ENCODE data around the gene KRT222. TPM values are rescaled to one million over a fixed set of nuclear protein-coding genes. Genes with fewer than 3 reads are reported as not detected.
A peak's percentile ranks its signal among the peaks of the same experiment; 100 is the strongest.

Gene KRT222
- total RNA-seq, 1 donor from 2014 or later: 0.26 TPM

DNA sequence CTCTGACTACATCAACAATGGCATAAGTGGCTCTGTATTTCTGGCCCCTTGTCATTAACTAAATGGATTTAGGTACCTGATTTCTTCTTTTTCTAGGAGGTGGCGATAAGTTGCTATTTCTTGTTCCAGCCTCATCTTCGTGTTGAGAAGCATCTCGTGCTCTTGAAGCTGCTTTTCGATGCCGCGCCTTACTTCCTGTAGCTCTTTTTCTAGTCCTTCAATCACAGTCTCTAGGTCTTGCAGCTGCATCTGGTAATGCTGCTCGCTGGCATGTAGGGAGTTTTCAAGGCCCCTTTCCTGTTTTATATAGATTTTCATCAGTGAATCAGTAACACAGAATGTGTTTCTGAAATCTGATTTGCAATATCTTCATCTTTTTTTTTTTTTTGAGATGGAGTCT lies 5.1 kb downstream of the KRT222 start:
- DNase-seq (ENCODE audit: low spot score): no peak

DNA sequence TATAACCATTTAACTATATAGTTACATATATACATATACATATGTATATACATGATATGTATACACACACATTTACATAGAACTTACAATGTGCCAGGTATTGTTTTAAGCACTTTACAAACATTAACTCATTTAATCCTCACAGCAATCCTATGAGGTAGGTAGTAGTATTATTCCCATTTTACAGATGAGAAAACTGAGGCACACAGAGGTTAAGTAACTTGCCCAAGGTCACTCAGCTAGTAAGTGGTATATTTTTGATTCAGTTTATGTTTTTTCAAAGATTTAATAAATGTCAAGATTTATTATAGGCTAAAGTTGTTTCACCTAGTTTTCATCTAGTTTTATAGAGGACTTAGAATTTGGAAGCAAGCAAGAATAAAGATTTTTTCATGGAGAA lies 6.6 kb downstream of the KRT222 start:
- DNase-seq (ENCODE audit: low spot score): no peak

DNA sequence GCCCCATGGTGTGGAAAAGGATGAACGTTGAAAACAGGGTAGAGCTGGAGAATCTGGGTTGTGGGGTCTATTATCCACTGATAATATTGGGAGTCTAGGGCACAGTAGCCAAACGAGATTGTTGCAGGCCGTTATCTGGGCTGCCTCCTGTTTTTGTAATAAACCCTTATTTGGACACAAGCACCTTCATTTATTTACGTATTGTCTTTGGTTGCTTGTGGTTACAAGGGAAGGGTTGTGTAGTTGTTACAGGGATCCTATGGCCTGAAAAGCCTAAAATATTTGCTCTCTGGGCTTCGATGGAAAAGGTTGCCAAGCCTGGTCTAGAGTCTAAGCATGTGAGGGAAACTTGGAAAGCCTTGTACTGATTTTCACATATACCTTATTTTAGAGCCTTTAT lies 13.0 kb downstream of the KRT222 start:
- no peak for DNase-seq (ENCODE audit: low spot score)

DNA sequence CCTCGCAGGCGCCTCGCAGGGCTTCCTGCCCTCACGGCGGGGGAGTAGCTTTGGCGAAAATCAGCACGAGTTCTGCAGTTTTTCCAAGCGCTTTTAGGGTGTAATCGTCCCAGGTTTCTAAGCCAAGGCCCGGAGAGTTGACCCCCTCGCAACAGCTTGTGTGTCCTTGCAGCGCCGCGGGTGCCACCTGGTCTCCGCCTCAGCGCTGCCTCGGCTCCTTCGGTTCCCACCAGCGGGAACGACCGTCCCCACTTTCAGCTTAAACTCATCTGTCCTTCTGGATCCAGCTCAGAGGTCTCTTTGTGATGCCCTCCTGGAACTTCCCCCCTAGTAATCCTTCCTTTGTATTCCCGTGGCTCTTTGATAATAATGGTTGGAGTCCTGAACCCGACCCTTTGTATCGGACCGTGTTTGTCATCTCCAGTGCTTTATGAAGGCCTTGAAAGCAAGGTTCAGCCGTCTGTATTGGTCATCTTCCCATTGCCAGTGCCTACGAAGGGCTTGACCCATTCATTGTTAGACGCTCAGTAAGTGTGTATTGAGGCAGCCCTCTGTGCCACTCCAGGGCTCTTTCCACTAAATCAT lies 16.5 kb downstream of the KRT222 start:
- no peak for DNase-seq (ENCODE audit: low spot score)

DNA sequence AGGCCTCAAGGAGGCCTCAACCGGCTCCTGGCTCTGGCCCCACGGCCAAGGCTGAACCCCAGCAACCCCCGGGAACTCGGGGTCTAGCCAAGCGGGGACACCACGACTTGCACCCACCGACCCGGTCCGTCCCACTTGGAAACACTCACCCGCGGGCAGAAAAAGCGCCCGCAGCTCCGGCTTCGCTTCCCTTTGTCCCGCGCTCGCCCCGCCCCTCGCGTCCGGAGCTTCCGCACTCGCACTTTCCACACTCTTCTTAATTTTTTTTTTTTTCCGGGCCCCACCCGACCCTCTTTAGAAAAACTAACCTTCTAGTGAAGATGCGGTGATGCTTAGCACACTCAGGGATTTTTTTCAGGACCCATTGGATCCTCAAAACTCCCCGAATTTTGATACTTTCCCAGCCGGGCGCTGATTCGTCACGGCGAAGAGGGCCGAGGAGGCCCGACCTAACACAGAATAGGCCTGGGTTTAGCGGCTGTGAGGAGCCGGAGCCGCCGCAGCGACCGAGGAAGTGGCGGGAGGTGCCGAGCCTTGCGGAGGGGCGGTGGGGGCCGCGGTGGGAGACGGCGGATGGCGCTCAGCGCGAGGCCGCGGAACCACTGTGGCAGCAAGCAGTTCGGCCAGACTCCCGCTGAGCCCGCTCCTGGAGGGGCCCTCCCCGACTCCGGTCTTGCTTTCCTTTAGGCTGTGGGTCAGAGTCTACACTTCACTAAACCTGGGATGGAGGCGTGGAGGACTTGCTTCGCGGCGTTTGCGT lies 17.2 kb downstream of the KRT222 start, which contains the start of gene SMARCE1:
TSS of gene SMARCE1 (minus strand) at position 195 of the 760 bp plus-strand sequence. CDS start 2,016 bp downstream, outside the sequence.
- DNase-seq (ENCODE audit: low spot score): peak; percentile 91

DNA sequence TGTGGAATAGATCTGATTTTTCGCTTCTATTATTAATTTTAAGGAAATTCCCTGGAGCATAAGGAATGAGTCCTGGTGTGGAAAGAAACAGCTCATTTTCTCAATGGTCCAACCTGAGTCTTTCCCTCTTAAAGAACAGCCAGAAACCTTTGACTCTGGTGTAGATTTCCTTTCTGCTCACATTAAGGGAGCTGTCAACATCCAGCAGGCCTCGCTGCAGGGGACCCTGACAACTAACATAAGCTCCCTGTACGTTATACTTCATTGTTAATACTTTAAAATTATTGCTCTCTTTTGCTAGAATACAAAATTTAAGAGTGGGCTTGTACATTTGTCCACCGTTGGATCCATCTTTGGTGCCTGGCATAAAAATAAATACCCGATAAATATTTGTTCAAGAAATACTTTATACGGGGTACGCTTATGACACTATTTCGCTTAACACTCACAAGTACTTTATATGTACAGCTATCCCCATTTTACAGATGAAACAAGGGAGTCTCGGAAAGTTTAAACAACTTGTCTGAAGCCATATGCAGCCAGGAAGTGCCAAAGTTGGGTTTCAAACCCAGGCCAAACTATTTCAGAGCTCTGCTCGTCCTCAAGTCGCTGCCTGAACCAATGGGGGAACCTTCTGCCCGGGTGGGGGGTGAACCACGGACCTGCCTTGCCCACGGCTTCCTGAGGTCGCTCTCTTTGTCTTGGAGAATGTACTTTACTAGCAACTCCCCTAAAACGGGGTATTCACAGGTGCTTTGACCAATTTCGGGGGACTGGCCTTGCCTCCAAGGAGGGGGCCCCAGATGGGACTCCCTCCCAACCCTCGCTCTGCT lies 18.0 kb downstream of the KRT222 start:
- DNase-seq (ENCODE audit: low spot score): no peak

DNA sequence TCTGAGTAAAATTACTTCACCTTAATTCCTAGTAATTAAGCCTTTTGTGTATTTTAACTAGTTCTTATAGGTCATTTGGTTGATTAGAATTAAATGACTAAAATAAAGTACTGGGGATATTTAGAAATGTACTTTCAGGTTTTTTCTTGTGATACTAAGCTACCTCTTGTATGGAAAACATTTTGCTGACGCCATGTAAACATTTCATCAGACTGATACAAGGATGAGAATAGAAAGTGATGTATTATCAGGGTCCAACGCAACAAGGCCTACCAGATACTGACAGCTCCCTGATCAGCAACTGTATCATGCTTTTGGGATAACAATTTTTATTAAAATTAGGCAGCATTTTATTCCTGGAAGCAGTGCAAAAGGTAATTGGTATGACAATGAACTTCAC lies 19.0 kb downstream of the KRT222 start:
- DNase-seq (ENCODE audit: low spot score): no peak

DNA sequence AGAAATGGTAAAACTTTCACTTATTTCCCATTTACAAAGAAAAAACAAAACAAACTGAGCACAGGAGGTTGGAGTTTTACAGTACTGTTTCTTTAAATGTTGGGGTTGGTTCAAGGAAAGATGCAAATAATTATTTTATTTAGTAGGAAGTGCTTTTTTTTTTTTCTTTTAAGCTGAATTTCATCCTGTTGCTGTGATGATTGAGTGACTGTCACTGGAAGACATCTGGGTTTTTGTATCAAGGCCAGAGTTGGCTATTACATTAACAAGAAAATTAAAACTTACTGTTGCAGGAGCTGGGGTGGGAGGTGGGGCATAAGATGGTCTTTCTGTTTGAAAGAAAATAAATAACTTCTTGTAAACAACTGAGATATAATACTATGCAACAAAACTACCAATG lies 19.7 kb downstream of the KRT222 start:
- no peak for DNase-seq (ENCODE audit: low spot score)

DNA sequence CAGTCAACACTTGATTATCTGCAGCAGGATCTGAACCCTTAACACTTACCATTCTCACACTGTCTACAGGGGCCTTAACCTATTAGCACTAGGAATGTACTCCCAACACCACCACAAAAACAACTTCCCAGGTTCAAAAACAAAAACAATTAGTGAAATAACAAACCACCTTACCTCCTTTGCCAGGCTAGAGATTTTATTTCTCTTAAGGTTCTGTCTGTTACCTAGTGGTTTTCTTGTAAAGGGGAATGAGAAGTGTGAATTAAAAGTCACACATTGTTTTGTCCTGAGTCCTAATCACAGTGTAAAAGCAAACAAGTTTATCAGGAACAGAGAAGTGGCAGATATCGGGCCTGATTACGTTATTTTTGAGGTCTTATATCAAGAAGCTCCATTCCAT lies 27.0 kb downstream of the KRT222 start:
- DNase-seq (ENCODE audit: low spot score): no peak

DNA sequence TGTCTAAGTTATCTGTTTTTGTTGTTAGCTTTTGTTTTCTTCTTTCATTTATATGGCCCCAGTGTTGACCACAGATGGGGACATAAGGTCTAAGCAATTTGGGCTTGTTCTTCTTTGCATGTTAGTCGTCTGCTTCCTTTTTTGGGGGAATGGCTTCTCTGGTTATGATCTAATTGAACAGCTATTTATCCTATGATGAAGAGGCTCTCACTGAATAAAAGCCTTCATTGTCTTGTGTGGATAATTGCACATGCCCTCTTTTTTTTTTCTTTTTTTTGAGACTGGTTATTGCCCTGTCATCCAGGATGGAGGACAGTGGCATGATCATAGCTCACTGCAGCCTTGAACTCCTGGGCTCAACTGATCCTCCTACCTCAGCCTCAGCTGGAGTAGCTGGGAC lies 31.1 kb downstream of the KRT222 start:
- no peak for DNase-seq (ENCODE audit: low spot score)

DNA sequence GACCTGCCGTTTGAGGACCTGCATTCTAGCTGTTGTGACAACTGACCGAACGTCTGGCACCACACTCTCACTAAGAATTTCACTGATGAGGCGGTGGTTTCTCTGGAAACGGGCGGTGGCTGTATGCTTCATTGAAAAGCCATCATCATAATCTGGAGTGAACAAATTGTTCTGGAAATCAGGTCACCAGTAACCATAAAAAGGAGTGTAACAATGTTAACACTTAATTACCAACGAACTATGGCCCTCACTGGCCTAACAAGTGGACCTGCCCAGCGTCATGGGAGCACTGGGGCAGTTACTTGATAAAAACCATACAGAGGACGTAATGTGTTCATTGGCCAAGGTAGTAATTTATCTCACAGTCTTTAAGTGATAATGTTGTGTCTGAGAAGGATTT lies 32.8 kb downstream of the KRT222 start:
- no peak for DNase-seq (ENCODE audit: low spot score)

DNA sequence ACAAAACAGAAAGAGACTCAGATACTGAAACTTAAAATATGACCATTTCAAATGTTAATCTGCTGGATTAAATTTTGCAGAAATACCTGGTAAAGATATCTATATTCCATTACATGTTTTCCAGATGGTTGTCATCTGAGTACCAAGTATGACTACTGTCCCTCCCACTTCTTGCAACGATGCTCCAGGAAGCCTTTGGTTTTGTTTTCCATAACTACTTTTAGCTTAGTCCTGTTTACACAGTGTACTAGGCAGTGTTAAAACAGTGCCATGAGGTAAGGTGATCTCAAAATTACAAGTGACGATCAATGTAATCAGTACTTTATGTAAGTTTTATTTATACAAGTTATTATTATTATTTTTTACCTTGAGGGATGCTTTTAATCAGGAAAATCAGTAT lies 35.1 kb downstream of the KRT222 start:
- no peak for DNase-seq (ENCODE audit: low spot score)

DNA sequence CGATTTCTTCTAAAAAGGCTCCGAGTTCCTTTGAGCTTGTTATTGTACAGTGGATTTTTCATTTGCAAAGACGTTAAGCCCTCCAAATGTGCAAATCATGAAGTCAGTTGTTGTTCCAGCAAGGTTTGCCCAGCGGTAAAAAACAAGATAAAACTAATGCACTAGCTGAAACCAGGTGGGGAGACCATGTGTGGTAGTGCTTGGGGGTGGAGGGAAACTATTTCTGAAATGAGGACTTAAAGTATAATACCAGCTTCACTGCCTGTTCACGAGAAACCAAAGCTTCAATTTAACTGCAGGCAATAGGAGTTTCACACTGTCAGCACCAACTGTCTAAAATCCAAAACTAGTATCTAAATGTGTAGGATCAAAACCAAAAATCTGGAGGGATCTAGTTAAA lies 39.7 kb downstream of the KRT222 start:
- no peak for DNase-seq (ENCODE audit: low spot score)

DNA sequence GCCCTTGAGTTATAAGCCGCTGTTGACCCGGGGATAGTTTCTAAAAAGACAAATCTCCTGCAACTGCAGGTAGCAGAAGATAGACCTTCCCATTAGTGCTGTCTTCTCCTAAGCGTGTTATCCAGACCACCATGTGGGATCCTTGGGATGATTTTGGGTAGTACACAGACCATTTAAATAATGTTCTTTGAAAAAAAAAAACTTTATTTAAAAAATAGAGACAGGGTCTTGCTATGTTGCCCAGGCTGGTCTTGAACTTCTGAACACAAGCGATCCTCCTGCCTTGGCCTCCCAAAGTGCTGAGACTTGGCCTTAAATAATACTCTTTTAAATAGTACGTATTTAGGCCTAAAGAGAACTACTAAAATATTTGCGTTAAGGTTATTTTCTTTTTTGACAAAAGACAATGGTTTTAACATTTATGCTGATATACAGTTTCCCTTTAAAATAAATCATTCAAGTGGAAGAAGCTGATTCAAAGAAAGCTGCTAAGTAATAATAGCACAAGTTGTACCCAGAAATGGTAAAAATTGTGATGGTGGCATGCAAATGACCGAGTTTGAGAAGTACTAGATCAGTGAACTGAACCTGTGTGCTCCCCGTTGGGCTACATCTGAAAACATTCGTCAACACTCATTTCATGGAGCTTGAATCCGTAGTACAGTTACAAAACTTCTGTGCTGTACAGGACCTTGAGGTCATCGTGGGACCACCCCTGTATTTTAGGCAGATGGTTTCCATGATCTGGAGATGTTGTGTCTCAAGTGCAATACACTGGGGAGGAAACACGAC lies 41.4 kb downstream of the KRT222 start:
- DNase-seq (ENCODE audit: low spot score): no peak

DNA sequence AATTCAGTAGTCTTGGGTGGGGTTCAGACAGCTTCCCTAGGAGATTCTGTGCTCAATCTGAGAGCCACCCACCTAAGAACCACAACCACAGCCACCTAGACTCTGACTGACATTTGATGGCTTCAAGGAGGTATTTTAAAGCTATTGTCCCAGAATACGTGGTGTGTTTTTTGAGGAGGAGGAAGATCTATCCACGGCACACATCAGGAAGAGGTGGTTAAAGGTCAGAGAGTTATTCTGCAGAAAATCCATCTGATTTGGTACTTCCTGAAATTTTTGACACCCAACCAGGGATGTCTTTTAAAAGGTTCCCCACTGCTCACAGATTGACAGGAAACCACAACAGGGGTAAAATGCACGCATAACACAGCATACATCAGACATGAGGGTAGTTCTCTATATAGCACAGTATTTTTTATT lies 42.5 kb downstream of the KRT222 start:
- DNase-seq (ENCODE audit: low spot score): no peak

DNA sequence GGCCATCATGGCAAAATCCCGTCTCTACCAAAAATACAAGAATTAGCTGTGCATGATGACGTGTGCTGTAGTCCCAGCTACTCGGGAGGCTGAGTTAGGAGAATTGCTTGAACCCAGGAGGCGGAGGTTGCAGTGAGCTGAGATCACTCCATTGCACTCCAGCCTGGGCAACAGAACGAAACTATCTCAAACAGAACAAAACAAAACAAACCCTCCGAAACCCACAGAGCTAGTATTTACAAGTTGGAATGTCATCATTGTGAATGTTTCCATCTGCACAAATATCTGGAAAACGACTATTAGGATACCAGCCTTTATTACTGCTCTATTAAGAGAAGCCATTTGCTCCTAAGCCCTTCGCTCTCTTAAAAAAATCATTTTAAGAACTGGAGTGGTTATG lies 43.4 kb downstream of the KRT222 start:
- DNase-seq (ENCODE audit: low spot score): no peak

DNA sequence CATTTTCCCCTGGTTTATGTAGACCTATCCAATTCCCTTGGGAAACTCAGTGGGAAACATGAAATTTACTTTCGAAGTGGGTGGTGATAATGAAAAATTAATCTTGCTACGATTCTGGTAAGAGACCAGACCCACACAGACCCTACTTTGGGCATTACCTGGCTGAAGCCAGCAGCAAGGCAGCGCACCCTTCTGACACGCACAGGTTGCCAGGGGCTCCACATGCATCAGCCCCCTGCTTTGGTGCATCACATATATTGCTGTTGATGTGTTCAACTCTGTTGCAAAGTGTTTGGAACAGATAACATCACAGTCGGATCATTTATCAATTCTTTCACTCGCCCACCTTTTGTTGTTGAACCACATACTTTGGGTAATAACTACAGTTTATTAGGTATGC lies 44.0 kb downstream of the KRT222 start:
- DNase-seq (ENCODE audit: low spot score): no peak

DNA sequence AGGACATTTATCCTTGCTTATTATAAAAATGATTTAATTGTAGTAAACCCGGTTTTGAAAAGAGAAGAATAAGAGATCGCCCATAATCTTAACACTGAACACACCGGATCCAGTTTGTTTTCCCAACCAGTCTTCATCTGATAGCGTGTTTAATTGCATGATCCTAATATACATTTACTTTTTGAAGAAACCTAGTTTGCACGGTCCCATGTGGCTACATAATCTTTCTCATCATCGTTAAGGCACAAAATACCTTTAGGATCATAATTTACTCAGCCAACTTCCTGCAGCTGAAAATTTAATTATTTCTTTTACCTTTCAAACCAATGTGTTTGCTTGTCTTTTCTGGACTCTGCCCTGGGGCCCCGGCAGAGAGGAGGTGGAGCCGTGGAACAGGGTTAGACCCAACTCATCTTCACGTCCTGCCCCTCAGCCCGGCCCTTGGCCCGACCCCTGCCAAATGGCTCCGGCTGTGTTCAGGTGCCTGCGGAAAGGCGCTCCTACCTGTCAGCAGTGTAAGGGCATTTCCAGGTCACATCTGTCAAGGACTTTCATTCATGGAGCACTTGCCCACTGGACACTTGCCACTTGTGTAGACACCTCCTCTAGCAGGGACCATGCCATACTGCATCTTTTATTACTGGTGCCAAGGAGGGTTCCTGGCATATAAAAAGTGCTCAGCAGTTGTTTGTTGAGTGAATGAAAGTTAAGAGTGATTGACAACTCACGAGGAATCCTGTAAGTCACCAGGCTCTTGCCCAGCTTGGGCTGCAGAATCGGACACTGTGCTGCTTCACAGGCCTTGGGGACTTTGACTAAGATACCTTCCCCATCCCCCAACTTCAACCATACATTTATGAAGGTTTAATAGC lies 46.0 kb downstream of the KRT222 start:
- DNase-seq (ENCODE audit: low spot score): no peak

DNA sequence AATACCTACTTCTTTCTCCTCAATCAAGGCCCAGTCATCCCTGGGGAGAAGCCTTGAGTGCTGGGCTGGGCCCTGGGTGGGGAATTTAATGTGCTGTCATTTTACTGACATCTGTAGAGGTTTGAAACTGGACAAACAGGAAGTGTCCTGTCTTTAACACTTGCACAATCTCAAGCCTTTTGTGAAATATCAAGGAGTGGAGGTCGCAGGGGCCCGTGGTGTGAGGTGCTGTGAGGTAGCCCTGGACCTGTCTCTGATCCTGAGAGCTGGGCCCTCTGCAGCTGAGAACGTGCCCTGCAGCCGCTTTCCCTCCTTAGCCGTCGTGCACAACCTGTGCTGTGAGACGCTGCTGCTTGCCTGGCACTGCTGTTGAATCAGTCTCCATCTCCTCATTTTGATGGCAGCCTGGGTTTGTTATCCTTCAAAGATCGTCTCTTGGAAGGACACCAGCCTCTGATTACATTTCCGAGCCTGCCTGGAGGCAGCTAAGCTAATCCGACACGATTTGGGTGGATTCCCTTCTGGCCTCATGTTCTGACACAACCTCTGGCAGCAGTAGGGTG lies 47.2 kb downstream of the KRT222 start:
- DNase-seq (ENCODE audit: low spot score): no peak

DNA sequence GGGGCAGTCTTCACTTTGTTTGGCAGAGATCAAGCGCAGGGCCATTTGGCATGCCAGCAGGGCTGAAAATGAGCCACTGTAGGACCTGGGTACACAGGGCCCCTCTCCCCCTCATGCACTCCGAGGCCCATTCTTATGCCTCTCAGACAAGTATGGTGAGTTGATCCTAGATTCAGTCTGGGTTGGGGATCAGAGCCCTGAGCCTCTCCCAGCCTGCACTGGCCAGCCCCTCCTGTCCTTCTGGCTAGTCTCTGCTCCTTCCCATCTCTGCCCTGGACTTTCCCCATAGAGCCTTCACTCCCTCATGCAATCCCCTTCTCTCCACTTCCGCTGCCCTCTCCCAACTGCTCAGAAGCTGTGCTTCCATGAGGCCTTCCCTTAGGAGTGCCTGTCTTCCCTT lies 48.4 kb downstream of the KRT222 start:
- no peak for DNase-seq (ENCODE audit: low spot score)

Measured in mesenteric fat pad (tissue), 1 donor.